Activated T-helper 2 cell treated with anti-CD3 and anti-CD28 coated beads, Interferon-gamma antibody, Interleukin-2, Interleukin-4, amounts not matched to agents 10 μg/mL and 5 μg/mL and 100 μg/mL, durations not matched to agents 14 hours and 24 hours and 36 hours (primary cell): Measurements from ENCODE around the gene NRXN3. TPM values are rescaled to one million over a fixed set of nuclear protein-coding genes. Genes with fewer than 3 reads are reported as not detected.
"Not testable (repeated sequence)": the region's sequence is repeated elsewhere in the genome, so short reads cannot be mapped to it uniquely, and the experiment has no call there.

ENCODE experiments used
- DNase-seq: peaks from one replicate; pipeline ENCODE4 v3.0.0; 2021; ENCODE audit warnings: low spot score
- H3K27ac Mint-ChIP-seq: one replicate; pipeline ENCODE4 v1.8.0; 2021; ENCODE audit warnings: mixed read lengths
- H3K27me3 Mint-ChIP-seq: one replicate; pipeline ENCODE4 v1.8.0; 2021; ENCODE audit warnings: low read depth, mixed read lengths
- H3K36me3 Mint-ChIP-seq: one replicate; pipeline ENCODE4 v1.8.0; 2021; ENCODE audit warnings: low read depth, mixed read lengths
- H3K4me1 Mint-ChIP-seq: one replicate; pipeline ENCODE4 v1.8.0; 2021; ENCODE audit warnings: low read depth, mixed read lengths
- H3K4me3 Mint-ChIP-seq: one replicate; pipeline ENCODE4 v1.8.0; 2021; ENCODE audit warnings: low read depth, mild to moderate bottlenecking, moderate library complexity, mixed read lengths
- H3K9me3 Mint-ChIP-seq: one replicate; pipeline ENCODE4 v1.8.0; 2021; ENCODE audit warnings: mixed read lengths
- intact Hi-C: fragments of 100-400 bp; cut with micrococcal nuclease; formaldehyde crosslinking; loops from one replicate; pipeline ENCODE4 v1.15.1; 2023
- total RNA-seq: library from RNA; stranded (reverse); gene quantifications from 2 replicates; pipeline ENCODE4 v1.2.3, GENCODE V29; 2022

NRXN3 gene
- total RNA-seq, 1 donor from 2014 or later: not detected

- H3K27ac Mint-ChIP-seq: no peak overlapping the region
- H3K4me3 Mint-ChIP-seq: no peak overlapping the region
- no peaks in the 10 kb centered on the region for H3K36me3 Mint-ChIP-seq
- intact Hi-C loops: no loop called here
- H3K9me3 Mint-ChIP-seq: peaks cover 11% of the 10 kb centered on the region
- H3K4me1 Mint-ChIP-seq: no peaks in the 10 kb centered on the region
- H3K27me3 Mint-ChIP-seq: no peaks in the 10 kb centered on the region
- no peak for DNase-seq
Measured at GRCh38 chr14:79749065-79749464, 1578.9 kb downstream of the NRXN3 start.

GRCh38 chr14:79758985-79759384, 1588.8 kb downstream of the NRXN3 start:
- no peaks in the 10 kb centered on the region for H3K27me3 Mint-ChIP-seq
- intact Hi-C loops: no loop called here
- no peaks in the 10 kb centered on the region for H3K4me1 Mint-ChIP-seq
- no peak overlapping the region for H3K4me3 Mint-ChIP-seq
- DNase-seq: no peak
- no peak overlapping the region for H3K27ac Mint-ChIP-seq
- H3K9me3 Mint-ChIP-seq: peaks cover 19% of the 10 kb centered on the region
- no peaks in the 10 kb centered on the region for H3K36me3 Mint-ChIP-seq

- DNase-seq: no peak
- no peaks in the 10 kb centered on the region for H3K4me1 Mint-ChIP-seq
- intact Hi-C loops: no loop called here
- H3K27me3 Mint-ChIP-seq: no peaks in the 10 kb centered on the region
- H3K4me3 Mint-ChIP-seq: no peak overlapping the region
- H3K36me3 Mint-ChIP-seq: no peaks in the 10 kb centered on the region
- H3K9me3 Mint-ChIP-seq: peaks cover 11% of the 10 kb centered on the region
- H3K27ac Mint-ChIP-seq: no peak overlapping the region
Measured at GRCh38 chr14:79764323-79764722, 1594.2 kb downstream of the NRXN3 start.

GRCh38 chr14:79766511-79766910, 1596.3 kb downstream of the NRXN3 start:
- Mint-ChIP-seq H3K4me3 (no peak overlapping the region), H3K27ac (no peak overlapping the region), H3K27me3 (no peaks in the 10 kb centered on the region), H3K4me1 (no peaks in the 10 kb centered on the region), H3K9me3 (peaks cover 23% of the 10 kb centered on the region), H3K36me3 (no peaks in the 10 kb centered on the region)
- intact Hi-C loops: no loop called here
- no peak for DNase-seq

GRCh38 chr14:79767251-79767650, 1597.1 kb downstream of the NRXN3 start:
- intact Hi-C loops: no loop called here
- no peaks in the 10 kb centered on the region for H3K4me1 Mint-ChIP-seq
- H3K4me3 Mint-ChIP-seq: no peak overlapping the region
- no peak overlapping the region for H3K27ac Mint-ChIP-seq
- no peaks in the 10 kb centered on the region for H3K36me3 Mint-ChIP-seq
- peaks cover 23% of the 10 kb centered on the region for H3K9me3 Mint-ChIP-seq
- no peak for DNase-seq
- H3K27me3 Mint-ChIP-seq: no peaks in the 10 kb centered on the region

- H3K9me3 Mint-ChIP-seq: peaks cover 20% of the 10 kb centered on the region
- H3K27me3 Mint-ChIP-seq, H3K27ac Mint-ChIP-seq, intact Hi-C loops, H3K4me1 Mint-ChIP-seq, H3K36me3 Mint-ChIP-seq, H3K4me3 Mint-ChIP-seq, DNase-seq: not testable (repeated sequence)
Measured at GRCh38 chr14:79767721-79768120, 1597.5 kb downstream of the NRXN3 start.

- Mint-ChIP-seq H3K27me3 (no peaks in the 10 kb centered on the region), H3K27ac (no peak overlapping the region), H3K36me3 (no peaks in the 10 kb centered on the region), H3K9me3 (peaks cover 5% of the 10 kb centered on the region), H3K4me1 (no peaks in the 10 kb centered on the region), H3K4me3 (no peak overlapping the region)
- intact Hi-C loops: no loop called here
- no peak for DNase-seq
Measured at GRCh38 chr14:79781882-79782281, 1611.7 kb downstream of the NRXN3 start.

GRCh38 chr14:79783041-79783440, 1612.9 kb downstream of the NRXN3 start:
- Mint-ChIP-seq H3K27ac (no peak overlapping the region), H3K9me3 (peaks cover 14% of the 10 kb centered on the region), H3K4me3 (no peak overlapping the region), H3K4me1 (no peaks in the 10 kb centered on the region), H3K27me3 (no peaks in the 10 kb centered on the region), H3K36me3 (no peaks in the 10 kb centered on the region)
- DNase-seq: no peak
- intact Hi-C loops: no loop called here

GRCh38 chr14:79786522-79786921, 1616.3 kb downstream of the NRXN3 start:
- Mint-ChIP-seq H3K27ac (no peak overlapping the region), H3K36me3 (no peaks in the 10 kb centered on the region), H3K9me3 (peaks cover 16% of the 10 kb centered on the region), H3K27me3 (no peaks in the 10 kb centered on the region), H3K4me3 (no peak overlapping the region), H3K4me1 (no peaks in the 10 kb centered on the region)
- DNase-seq: no peak
- intact Hi-C loops: no loop called here

GRCh38 chr14:79788346-79788745, 1618.2 kb downstream of the NRXN3 start:
- intact Hi-C loops: no loop called here
- no peak overlapping the region for H3K27ac Mint-ChIP-seq
- no peaks in the 10 kb centered on the region for H3K36me3 Mint-ChIP-seq
- H3K27me3 Mint-ChIP-seq: no peaks in the 10 kb centered on the region
- no peak for DNase-seq
- no peak overlapping the region for H3K4me3 Mint-ChIP-seq
- H3K4me1 Mint-ChIP-seq: no peaks in the 10 kb centered on the region
- H3K9me3 Mint-ChIP-seq: peaks cover 20% of the 10 kb centered on the region

GRCh38 chr14:79791055-79791732, 1621.0 kb downstream of the NRXN3 start:
- Mint-ChIP-seq H3K27ac (no peak overlapping the region), H3K4me3 (no peak overlapping the region), H3K4me1 (no peaks in the 10 kb centered on the region), H3K27me3 (no peaks in the 10 kb centered on the region), H3K36me3 (no peaks in the 10 kb centered on the region), H3K9me3 (peaks cover 20% of the 10 kb centered on the region)
- no peak for DNase-seq
- intact Hi-C loops: no loop called here

- no peak for DNase-seq
- no peak overlapping the region for H3K27ac Mint-ChIP-seq
- H3K9me3 Mint-ChIP-seq: peaks cover under 1% of the 10 kb centered on the region
- no peak overlapping the region for H3K4me3 Mint-ChIP-seq
- intact Hi-C loops: no loop called here
- no peaks in the 10 kb centered on the region for H3K36me3 Mint-ChIP-seq
- no peaks in the 10 kb centered on the region for H3K27me3 Mint-ChIP-seq
- no peaks in the 10 kb centered on the region for H3K4me1 Mint-ChIP-seq
Measured at GRCh38 chr14:79802093-79802492, 1631.9 kb downstream of the NRXN3 start.

GRCh38 chr14:79805636-79806035, 1635.5 kb downstream of the NRXN3 start:
- intact Hi-C loops: no loop called here
- Mint-ChIP-seq H3K9me3 (peaks cover 9% of the 10 kb centered on the region), H3K4me1 (no peaks in the 10 kb centered on the region), H3K36me3 (no peaks in the 10 kb centered on the region), H3K27me3 (no peaks in the 10 kb centered on the region), H3K4me3 (no peak overlapping the region), H3K27ac (no peak overlapping the region)
- no peak for DNase-seq
